Airway epithelial cell (primary cell): ENCODE measurements around the gene ALPL. TPM values are rescaled to one million over a fixed set of nuclear protein-coding genes. Genes with fewer than 3 reads are reported as not detected.

Experiments used
- total RNA-seq: library from RNA; depleted of rRNA; stranded (reverse); fragments of >200 nt; gene quantifications from 2 replicates; pipeline ENCODE4 v1.2.3, GENCODE V29; 2015

ALPL gene
- total RNA-seq: not detected in 2 replicates

DNA sequence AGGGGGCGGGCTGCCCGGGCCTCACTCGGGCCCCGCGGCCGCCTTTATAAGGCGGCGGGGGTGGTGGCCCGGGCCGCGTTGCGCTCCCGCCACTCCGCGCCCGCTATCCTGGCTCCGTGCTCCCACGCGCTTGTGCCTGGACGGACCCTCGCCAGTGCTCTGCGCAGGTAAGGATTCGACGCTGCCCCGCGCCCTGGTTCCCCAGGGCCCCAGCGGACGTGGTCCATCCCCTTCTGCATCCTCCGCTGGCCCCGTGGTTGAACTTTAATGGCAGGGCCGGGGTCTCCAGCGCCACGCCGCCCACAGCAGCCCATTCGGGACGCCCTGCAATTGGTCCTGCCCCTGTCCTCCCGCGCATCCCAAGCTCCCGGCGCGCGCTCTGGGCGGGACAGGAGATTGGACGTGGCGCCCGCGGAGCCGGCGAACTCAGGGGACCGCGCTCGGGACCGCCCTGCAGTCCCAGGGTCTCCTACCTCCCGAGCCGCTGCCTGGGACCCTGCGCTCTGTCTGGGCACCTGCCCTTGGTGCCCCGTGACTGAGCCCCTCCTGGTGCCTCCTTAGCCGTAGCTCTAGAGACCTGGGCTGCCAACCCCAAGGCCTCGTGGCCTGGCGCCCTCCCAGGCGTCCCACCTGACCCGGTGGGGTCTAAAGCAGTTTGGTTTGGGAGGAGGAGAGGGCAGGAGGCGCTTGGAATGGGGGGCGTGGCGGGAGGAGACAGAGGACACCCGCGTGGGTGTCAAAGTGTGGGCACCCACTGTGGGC is at the start of gene ALPL:
Gene ALPL (plus strand): TSS at position 73 of the 762 bp plus-strand sequence. CDS start 44,659 bp downstream, outside the sequence.

Other genes starting within 250 kb of the ALPL start
- 47.2 and 47.4 TPM in 2 replicates for gene ECE1, start 219.0 kb upstream of the ALPL start, total RNA-seq
- 11.7 and 17.8 TPM in 2 replicates for gene NBPF3, start 69.3 kb upstream of the ALPL start, total RNA-seq
- 0.46 and 1.8 TPM in 2 replicates for gene RAP1GAP, start 159.9 kb downstream of the ALPL start, total RNA-seq